MCF 10A (cell line): ENCODE data around the gene COX19. TPM values are rescaled to one million over a fixed set of nuclear protein-coding genes. Genes with fewer than 3 reads are reported as not detected.

ENCODE experiments used
- BruUV-seq: library from RNA; stranded (reverse); fragments of 400-500 nt; replicated peaks from 2 replicates; lab custom pipeline; 2021; lab: Mats Ljungman, UMichigan
- CTCF ChIA-PET: fragments of 300-600 bp; sonication (Branson Sonifier 250); formaldehyde crosslinking; extraction: SDS; loops from one replicate; lab custom pipeline; 2021; ENCODE audit warnings: antibody characterized with exemption, inconsistent platforms; lab: Yijun Ruan, JAX
- POLR2A ChIA-PET: fragments of 300-600, 350-650 bp; sonication (Branson Sonifier 250); formaldehyde crosslinking; extraction: SDS; loops from one replicate; lab custom pipeline; 2020; ENCODE audit warnings: antibody characterized with exemption, inconsistent platforms; lab: Yijun Ruan, JAX
- DNase-seq: peaks from one replicate; pipeline ENCODE4 v3.0.0-alpha.2; 2018; ENCODE audit not compliant: unreplicated experiment
- H3K27ac Mint-ChIP-seq: one replicate; pipeline ENCODE4 v1.8.0; 2022; ENCODE audit warnings: mild to moderate bottlenecking, low read depth, mixed read lengths; ENCODE audit not compliant: unreplicated experiment
- H3K27me3 Mint-ChIP-seq: one replicate; pipeline ENCODE4 v1.8.0; 2022; ENCODE audit warnings: mixed read lengths; ENCODE audit not compliant: insufficient read depth, unreplicated experiment
- H3K36me3 Mint-ChIP-seq: one replicate; pipeline ENCODE4 v1.8.0; 2022; ENCODE audit warnings: mild to moderate bottlenecking, moderate library complexity, mixed read lengths; ENCODE audit not compliant: insufficient read depth, unreplicated experiment
- H3K4me1 Mint-ChIP-seq: one replicate; pipeline ENCODE4 v1.8.0; 2022; ENCODE audit warnings: mixed read lengths; ENCODE audit not compliant: insufficient read depth, unreplicated experiment
- H3K4me3 Mint-ChIP-seq: one replicate; pipeline ENCODE4 v1.8.0; 2022; ENCODE audit warnings: mild to moderate bottlenecking, moderate library complexity, mixed read lengths; ENCODE audit not compliant: unreplicated experiment
- H3K9me3 Mint-ChIP-seq: one replicate; pipeline ENCODE4 v1.8.0; 2022; ENCODE audit warnings: mixed read lengths; ENCODE audit not compliant: unreplicated experiment
- CTCF ChIP-seq: fragments of 200-600 bp; IDR thresholded peaks from one replicate; pipeline ENCODE4 v1.8.0; 2022; ENCODE audit warnings: antibody characterized with exemption, mild to moderate bottlenecking; ENCODE audit not compliant: unreplicated experiment
- intact Hi-C: fragments of 100-400 bp; cut with micrococcal nuclease; formaldehyde crosslinking; loops from 2 replicates; pipeline ENCODE4 v1.14.1; 2022
- total RNA-seq: library from RNA; stranded (reverse); gene quantifications from 2 replicates; pipeline ENCODE4 v1.2.3, GENCODE V29; 2022

Gene COX19
- total RNA-seq, 1 experiment from 2014 or later = 16.5 TPM

- no peaks in the 10 kb centered on the region for H3K36me3 Mint-ChIP-seq
- BruUV-seq = no TSS peak
- POLR2A ChIA-PET = interaction anchor here (1.1 kb wide), 1 partner anchor 34 kb away, joined by 4 read pairs; no protein-coding TSS in a partner anchor
- H3K9me3 Mint-ChIP-seq = no peaks in the 10 kb centered on the region
- no peak for DNase-seq
- H3K27ac Mint-ChIP-seq = no peak overlapping the region
- H3K27me3 Mint-ChIP-seq = no peaks in the 10 kb centered on the region
- intact Hi-C loops = no loop called here
- CTCF ChIA-PET = interaction anchor here (0.6 kb wide), 1 partner anchor 147 kb away, joined by 3 read pairs; no protein-coding TSS in a partner anchor
- H3K4me3 Mint-ChIP-seq = no peak overlapping the region
- no peak for TF ChIP-seq CTCF
- peaks cover 4% of the 10 kb centered on the region for H3K4me1 Mint-ChIP-seq
Observed at GRCh38 chr7:918441-919113, 56.8 kb downstream of the COX19 start.

DNA sequence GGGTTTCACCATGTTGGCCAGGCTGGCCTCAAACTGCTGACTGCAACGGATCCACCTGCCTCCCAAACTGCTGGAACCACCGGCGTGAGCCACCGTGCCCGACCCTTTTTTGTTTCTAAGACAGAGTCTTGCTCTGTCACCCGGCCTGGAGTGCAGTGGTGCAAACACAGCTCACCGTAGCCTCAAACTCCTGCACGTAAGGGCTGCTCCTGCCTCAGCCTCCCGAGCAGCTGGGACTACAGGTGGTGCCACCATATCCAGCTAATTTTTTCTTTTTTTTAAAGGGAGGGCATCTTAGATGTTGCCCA, 57.3 kb downstream of the COX19 start:
- Mint-ChIP-seq H3K36me3 (no peaks in the 10 kb centered on the region), H3K27ac (no peak overlapping the region), H3K9me3 (no peaks in the 10 kb centered on the region), H3K27me3 (no peaks in the 10 kb centered on the region), H3K4me1 (peaks cover 7% of the 10 kb centered on the region), H3K4me3 (no peak overlapping the region)
- CTCF ChIA-PET = interaction anchor here (0.5 to 1.1 kb wide), 3 partner anchors 32 to 147 kb away, joined by 3 to 4 read pairs (median 3); no protein-coding TSS in a partner anchor
- no peak for DNase-seq
- no TSS peak for BruUV-seq
- TF ChIP-seq CTCF = no peak
- intact Hi-C loops = no loop called here
- POLR2A ChIA-PET = interaction anchor here (1.1 kb wide), 1 partner anchor 35 kb away, joined by 4 read pairs; no protein-coding TSS in a partner anchor

GRCh38 chr7:917255-918117, 57.9 kb downstream of the COX19 start:
- DNase-seq = no peak
- ChIA-PET CTCF (interaction anchor here (0.5 to 1.1 kb wide), 2 partner anchors 33 to 45 kb away, joined by 3 to 4 read pairs; no protein-coding TSS in a partner anchor), POLR2A (interaction anchor here (1.1 kb wide), 1 partner anchor 36 kb away, joined by 4 read pairs; no protein-coding TSS in a partner anchor)
- no TSS peak for BruUV-seq
- intact Hi-C loops = no loop called here
- H3K4me1 Mint-ChIP-seq = peaks cover 7% of the 10 kb centered on the region
- H3K36me3 Mint-ChIP-seq = no peaks in the 10 kb centered on the region
- H3K4me3 Mint-ChIP-seq = no peak overlapping the region
- no peaks in the 10 kb centered on the region for H3K9me3 Mint-ChIP-seq
- no peak overlapping the region for H3K27ac Mint-ChIP-seq
- no peaks in the 10 kb centered on the region for H3K27me3 Mint-ChIP-seq
- no peak for TF ChIP-seq CTCF
